PC-9 (cell line): ENCODE data around the gene PODXL.

Source experiments
- EZH2 ChIP-seq: fragments of 200-600 bp; sonication (generic); IDR thresholded peaks from 2 replicates; pipeline ENCODE4 v1.8.0; 2017; ENCODE audit warnings: antibody characterized with exemption, low read depth
- TF ChIP-seq, protein P1 (sequence below): fragments of 200-600 bp; sonication (generic); conservative IDR thresholded peaks from 2 replicates; pipeline ENCODE4 v1.6.1; 2017; ENCODE audit warnings: mixed run types, antibody characterized with exemption, mild to moderate bottlenecking, moderate library complexity

GRCh38 chr7:131537571-131537978, 18.9 kb downstream of the PODXL start:
- TF ChIP-seq, protein P1, sequence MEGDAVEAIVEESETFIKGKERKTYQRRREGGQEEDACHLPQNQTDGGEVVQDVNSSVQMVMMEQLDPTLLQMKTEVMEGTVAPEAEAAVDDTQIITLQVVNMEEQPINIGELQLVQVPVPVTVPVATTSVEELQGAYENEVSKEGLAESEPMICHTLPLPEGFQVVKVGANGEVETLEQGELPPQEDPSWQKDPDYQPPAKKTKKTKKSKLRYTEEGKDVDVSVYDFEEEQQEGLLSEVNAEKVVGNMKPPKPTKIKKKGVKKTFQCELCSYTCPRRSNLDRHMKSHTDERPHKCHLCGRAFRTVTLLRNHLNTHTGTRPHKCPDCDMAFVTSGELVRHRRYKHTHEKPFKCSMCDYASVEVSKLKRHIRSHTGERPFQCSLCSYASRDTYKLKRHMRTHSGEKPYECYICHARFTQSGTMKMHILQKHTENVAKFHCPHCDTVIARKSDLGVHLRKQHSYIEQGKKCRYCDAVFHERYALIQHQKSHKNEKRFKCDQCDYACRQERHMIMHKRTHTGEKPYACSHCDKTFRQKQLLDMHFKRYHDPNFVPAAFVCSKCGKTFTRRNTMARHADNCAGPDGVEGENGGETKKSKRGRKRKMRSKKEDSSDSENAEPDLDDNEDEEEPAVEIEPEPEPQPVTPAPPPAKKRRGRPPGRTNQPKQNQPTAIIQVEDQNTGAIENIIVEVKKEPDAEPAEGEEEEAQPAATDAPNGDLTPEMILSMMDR, result no peak
- TF ChIP-seq EZH2, result no peak
